Left kidney (tissue), 2 donors: ENCODE measurements around the gene MAP2K4. TPM values are rescaled to one million over a fixed set of nuclear protein-coding genes. Genes with fewer than 3 reads are reported as not detected.
"Not testable (repeated sequence)": the region's sequence is repeated elsewhere in the genome, so short reads cannot be mapped to it uniquely, and the experiment has no call there.

ENCODE experiments used
- DNase-seq: peaks from one replicate; pipeline ENCODE4 v3.0.0-alpha.2; 2013
- polyA plus RNA-seq: library from polyadenylated mRNA; unstranded; fragments of 120-200 nt; gene quantifications from one replicate; pipeline ENCODE4 v1.2.1, GENCODE V29; 2013; ENCODE audit not compliant: insufficient read length

The MAP2K4 gene
- polyA plus RNA-seq, 1 donor: 48.0 TPM

DNA sequence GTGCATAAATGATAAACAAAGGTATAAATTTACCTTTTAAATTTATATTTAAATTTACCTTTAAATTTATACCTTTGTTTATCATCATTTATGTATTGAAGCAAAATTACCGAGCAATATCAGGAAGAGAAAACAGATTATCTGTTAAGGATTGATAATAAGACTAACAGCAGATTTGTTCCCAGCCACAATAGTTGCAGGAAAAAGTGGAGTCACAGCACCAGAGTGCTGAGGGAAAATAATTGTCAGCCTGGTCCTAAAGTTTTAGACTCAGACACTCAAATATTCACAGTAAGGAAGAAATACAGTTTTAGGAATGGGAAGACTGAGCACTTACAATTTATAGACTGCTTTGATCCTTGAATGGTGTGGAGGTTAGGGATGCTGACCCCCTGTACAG, 117.2 kb downstream of the MAP2K4 start:
- no peak for DNase-seq

DNA sequence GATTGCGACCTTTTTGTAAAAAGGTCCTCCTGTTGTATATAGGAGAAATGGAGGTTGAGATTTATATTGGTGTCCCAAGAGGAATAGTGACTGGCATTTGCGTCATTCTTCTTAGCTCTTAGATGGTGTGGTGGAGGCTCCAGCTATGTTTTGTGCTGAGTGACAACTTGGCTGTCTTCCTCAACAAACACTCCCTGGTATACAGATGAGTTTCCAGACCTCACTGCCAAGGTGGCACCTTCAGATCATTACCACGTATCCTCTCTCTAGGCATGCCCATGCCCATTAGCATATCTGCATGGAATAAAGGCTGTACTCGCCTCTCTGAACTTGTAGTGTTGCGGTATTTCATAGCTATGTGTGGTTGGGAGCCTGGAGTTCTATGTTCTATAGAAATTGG, 120.0 kb downstream of the MAP2K4 start:
- DNase-seq: no peak

GRCh38 chr17:12162187-12162586, 141.5 kb downstream of the MAP2K4 start:
- DNase-seq: not testable (repeated sequence)

GRCh38 chr17:12164085-12164484, 143.4 kb downstream of the MAP2K4 start:
- no peak for DNase-seq

DNA sequence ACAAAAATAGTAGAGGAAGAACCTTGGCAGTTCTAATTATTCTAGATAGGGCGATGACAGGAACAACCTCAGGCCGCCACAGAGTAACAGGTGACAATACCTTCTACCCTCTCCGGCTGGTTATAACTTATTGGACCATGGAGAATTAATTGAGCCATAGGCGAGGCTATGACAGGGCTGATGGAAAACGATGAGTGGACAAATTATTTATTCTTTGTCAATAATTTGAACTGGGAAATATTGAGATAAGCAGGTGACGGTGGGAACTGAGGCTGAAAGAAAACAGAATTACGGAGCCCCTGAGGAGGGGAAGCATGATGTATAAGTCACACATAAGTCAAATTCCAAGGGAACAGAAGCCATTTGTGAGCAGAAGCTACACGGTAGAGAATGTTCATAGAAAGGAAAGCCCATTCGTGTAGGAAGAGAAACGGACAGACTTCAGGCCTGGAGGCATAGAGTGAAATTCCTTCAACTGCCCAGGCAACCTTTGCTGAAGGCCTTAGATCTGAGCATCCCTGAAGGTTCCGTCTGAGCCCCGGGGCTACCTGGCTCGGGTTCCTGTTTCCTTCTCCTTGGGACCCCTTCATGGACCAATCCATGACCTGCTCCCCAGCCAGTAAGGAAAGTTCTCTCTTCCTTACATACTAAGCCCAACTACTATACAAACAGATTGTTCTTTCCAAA, 158.1 kb downstream of the MAP2K4 start:
- DNase-seq: no peak

GRCh38 chr17:12180644-12181261, 160.1 kb downstream of the MAP2K4 start:
- peak; percentile 61 for DNase-seq

DNA sequence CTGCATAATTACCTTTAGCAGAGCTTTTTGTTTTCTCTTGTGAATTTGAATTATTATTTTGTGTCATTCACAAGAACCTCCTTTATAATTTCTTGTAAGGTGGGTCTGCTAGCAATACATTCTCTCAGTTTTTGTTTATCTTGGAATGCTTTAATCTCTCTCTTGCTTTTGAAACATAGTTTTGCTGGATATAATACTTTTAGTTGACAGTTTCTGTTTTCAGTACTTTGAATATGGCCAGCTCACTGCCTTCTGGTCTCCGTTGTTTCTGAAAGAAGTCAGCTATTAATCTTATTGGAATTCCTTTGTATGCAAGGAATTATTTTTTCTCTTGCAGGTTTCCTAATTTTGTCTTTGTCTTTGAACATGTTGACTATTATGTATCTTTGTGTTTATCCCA, 167.0 kb downstream of the MAP2K4 start:
- no peak for DNase-seq

DNA sequence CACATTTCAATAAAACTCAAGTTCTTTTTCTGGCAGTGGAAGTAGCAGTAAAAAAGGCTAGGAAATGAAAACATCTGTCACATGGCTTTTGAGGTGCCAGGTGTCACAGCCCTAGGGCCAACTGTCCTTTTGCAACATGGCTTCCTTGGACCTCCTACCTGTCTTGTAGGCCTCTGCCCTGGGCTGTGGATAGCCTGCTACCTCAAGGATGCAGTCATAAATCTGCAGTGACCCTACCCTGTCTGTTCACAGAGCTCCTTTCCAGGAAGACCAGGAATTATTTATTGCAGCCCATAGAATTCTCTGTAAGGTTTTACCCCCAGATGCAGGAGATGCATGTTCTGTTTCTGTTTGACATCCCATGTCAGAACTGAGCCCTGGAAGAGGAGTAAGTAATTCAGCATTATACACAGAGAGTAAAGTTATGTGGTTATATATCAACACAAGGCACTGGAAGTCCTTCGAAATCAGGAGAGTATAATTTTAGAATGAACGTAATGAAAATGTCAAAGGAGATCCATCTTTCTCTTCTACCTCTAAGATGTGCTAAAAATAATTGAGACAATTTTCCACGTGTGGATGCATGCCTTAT, 172.6 kb downstream of the MAP2K4 start:
- DNase-seq: no peak

Other genes starting within 250 kb of the MAP2K4 start
- gene ZNF18, start 23.4 kb upstream of the MAP2K4 start, polyA plus RNA-seq: 13.2 TPM